WTC11 (cell line): ENCODE data around the gene MEIKIN. TPM values are rescaled to one million over a fixed set of nuclear protein-coding genes. Genes with fewer than 3 reads are reported as not detected.

Experiments used
- ATAC-seq: fragments of 200-7000 bp; cut with Tn5 transposase; 2 replicates; pipeline ENCODE4 v1.10.0; 2021; ENCODE audit warnings: mild to moderate bottlenecking, moderate library complexity
- CTCF ChIA-PET: fragments of 300-600 bp; sonication (Branson Sonifier 250); formaldehyde crosslinking; loops from one replicate; lab custom pipeline; 2021; ENCODE audit warnings: antibody characterized with exemption; lab: Charles Lee
- POLR2A ChIA-PET: fragments of 350-600 bp; sonication (Branson Sonifier 250); formaldehyde crosslinking; loops from one replicate; lab custom pipeline; 2021; ENCODE audit warnings: antibody characterized with exemption; lab: Charles Lee
- DNase-seq: peaks from one replicate; pipeline ENCODE4 v3.0.0; 2021; ENCODE audit warnings: low spot score
- H3K27ac Mint-ChIP-seq: 2 replicates; pipeline ENCODE4 v1.8.0; 2021; ENCODE audit warnings: mixed read lengths
- H3K27me3 Mint-ChIP-seq: 2 replicates; pipeline ENCODE4 v1.8.0; 2021; ENCODE audit warnings: low read depth, mild to moderate bottlenecking, moderate library complexity, mixed read lengths
- H3K36me3 Mint-ChIP-seq: 2 replicates; pipeline ENCODE4 v1.8.0; 2021; ENCODE audit warnings: mixed read lengths
- H3K4me1 Mint-ChIP-seq: 2 replicates; pipeline ENCODE4 v1.8.0; 2022; ENCODE audit warnings: mixed read lengths
- H3K4me3 Mint-ChIP-seq: 2 replicates; pipeline ENCODE4 v1.8.0; 2021; ENCODE audit warnings: mild to moderate bottlenecking, moderate library complexity, mixed read lengths
- H3K9me3 Mint-ChIP-seq: 2 replicates; pipeline ENCODE4 v1.8.0; 2021; ENCODE audit warnings: mixed read lengths
- CREM ChIP-seq: sonication (generic); formaldehyde crosslinking; IDR thresholded peaks from 2 replicates; pipeline ENCODE4 v1.8.1; 2022; ENCODE audit warnings: mild to moderate bottlenecking, missing genetic modification reagents, moderate library complexity
- ELF4 ChIP-seq: sonication (generic); formaldehyde crosslinking; IDR thresholded peaks from 2 replicates; pipeline ENCODE4 v1.8.1; 2022; ENCODE audit warnings: low read depth, mild to moderate bottlenecking, moderate library complexity, missing genetic modification reagents
- EMX1 ChIP-seq: fragments of 250-450 bp; sonication (Bioruptor Pico); IDR thresholded peaks from 2 replicates; pipeline ENCODE4 v1.8.0; 2021; ENCODE audit warnings: mild to moderate bottlenecking
- KAT7 ChIP-seq: sonication (generic); formaldehyde crosslinking; IDR thresholded peaks from 2 replicates; pipeline ENCODE4 v1.8.1; 2023; ENCODE audit warnings: missing genetic modification reagents, mild to moderate bottlenecking, borderline replicate concordance
- MYBL2 ChIP-seq: sonication (generic); formaldehyde crosslinking; IDR thresholded peaks from 2 replicates; pipeline ENCODE4 v1.8.1; 2023; ENCODE audit warnings: mild to moderate bottlenecking, moderate library complexity, missing genetic modification reagents
- NFE2L1 ChIP-seq: sonication (generic); formaldehyde crosslinking; IDR thresholded peaks from 2 replicates; pipeline ENCODE4 v1.8.1; 2023; ENCODE audit warnings: missing genetic modification reagents
- NR2C2 ChIP-seq: sonication (generic); formaldehyde crosslinking; IDR thresholded peaks from 2 replicates; pipeline ENCODE4 v1.8.0; 2022; ENCODE audit warnings: mild to moderate bottlenecking, missing genetic modification reagents
- OVOL2 ChIP-seq: fragments of 250-450 bp; sonication (Bioruptor Pico); IDR thresholded peaks from 2 replicates; pipeline ENCODE4 v1.9.0; 2021; ENCODE audit warnings: mild to moderate bottlenecking, borderline replicate concordance
- RELA ChIP-seq: sonication (generic); formaldehyde crosslinking; IDR thresholded peaks from 2 replicates; pipeline ENCODE4 v1.8.1; 2022; ENCODE audit warnings: missing genetic modification reagents, mild to moderate bottlenecking, borderline replicate concordance
- SMAD4 ChIP-seq: sonication (generic); formaldehyde crosslinking; IDR thresholded peaks from 2 replicates; pipeline ENCODE4 v1.8.0; 2022; ENCODE audit warnings: mild to moderate bottlenecking, missing genetic modification reagents
- SOX15 ChIP-seq: fragments of 250-450 bp; sonication (Bioruptor Pico); IDR thresholded peaks from 2 replicates; pipeline ENCODE4 v1.9.0; 2021; ENCODE audit warnings: mild to moderate bottlenecking
- ZBTB21 ChIP-seq: sonication (generic); formaldehyde crosslinking; IDR thresholded peaks from 2 replicates; pipeline ENCODE4 v1.8.1; 2023; ENCODE audit warnings: mild to moderate bottlenecking, missing genetic modification reagents, borderline replicate concordance
- ZNF263 ChIP-seq: sonication (generic); formaldehyde crosslinking; IDR thresholded peaks from 2 replicates; pipeline ENCODE4 v1.8.1; 2022; ENCODE audit warnings: low read depth, mild to moderate bottlenecking, moderate library complexity, missing genetic modification reagents
- ZNF396 ChIP-seq: fragments of 250-450 bp; sonication (Bioruptor Pico); IDR thresholded peaks from 2 replicates; pipeline ENCODE4 v1.8.0; 2021; ENCODE audit warnings: mild to moderate bottlenecking, moderate library complexity, borderline replicate concordance
- ZNF416 ChIP-seq: fragments of 250-450 bp; sonication (Bioruptor Pico); IDR thresholded peaks from 2 replicates; pipeline ENCODE4 v1.9.0; 2021; ENCODE audit warnings: mild to moderate bottlenecking, inconsistent platforms
- ZNF423 ChIP-seq: fragments of 250-450 bp; sonication (Bioruptor Pico); IDR thresholded peaks from 2 replicates; pipeline ENCODE4 v2.1.2; 2022; ENCODE audit warnings: mild to moderate bottlenecking, moderate library complexity
- ZNF671 ChIP-seq: fragments of 250-450 bp; sonication (Bioruptor Pico); IDR thresholded peaks from 2 replicates; pipeline ENCODE4 v1.8.0; 2021; ENCODE audit warnings: mild to moderate bottlenecking
- total RNA-seq: library from RNA; stranded (reverse); gene quantifications from 3 replicates; pipeline ENCODE4 v1.2.3, GENCODE V29; 2021
- TF ChIP-seq, protein P1 (sequence below): sonication (generic); formaldehyde crosslinking; IDR thresholded peaks from 2 replicates; pipeline ENCODE4 v1.8.1; 2022; ENCODE audit warnings: mild to moderate bottlenecking, moderate library complexity, missing genetic modification reagents
- TF ChIP-seq, protein P2 (sequence below): fragments of 250-450 bp; sonication (Bioruptor Pico); IDR thresholded peaks from 2 replicates; pipeline ENCODE4 v1.8.0; 2021; ENCODE audit warnings: mild to moderate bottlenecking
- TF ChIP-seq, protein P3 (sequence below): sonication (generic); formaldehyde crosslinking; conservative IDR thresholded peaks from 2 replicates; pipeline ENCODE4 v1.8.1; 2022; ENCODE audit warnings: mild to moderate bottlenecking, missing genetic modification reagents
- TF ChIP-seq, protein P4 (sequence below): sonication (generic); formaldehyde crosslinking; IDR thresholded peaks from 2 replicates; pipeline ENCODE4 v1.8.1; 2023; ENCODE audit warnings: mild to moderate bottlenecking, missing genetic modification reagents, borderline replicate concordance

The MEIKIN gene
- total RNA-seq, 1 experiment from 2014 or later: not detected

DNA sequence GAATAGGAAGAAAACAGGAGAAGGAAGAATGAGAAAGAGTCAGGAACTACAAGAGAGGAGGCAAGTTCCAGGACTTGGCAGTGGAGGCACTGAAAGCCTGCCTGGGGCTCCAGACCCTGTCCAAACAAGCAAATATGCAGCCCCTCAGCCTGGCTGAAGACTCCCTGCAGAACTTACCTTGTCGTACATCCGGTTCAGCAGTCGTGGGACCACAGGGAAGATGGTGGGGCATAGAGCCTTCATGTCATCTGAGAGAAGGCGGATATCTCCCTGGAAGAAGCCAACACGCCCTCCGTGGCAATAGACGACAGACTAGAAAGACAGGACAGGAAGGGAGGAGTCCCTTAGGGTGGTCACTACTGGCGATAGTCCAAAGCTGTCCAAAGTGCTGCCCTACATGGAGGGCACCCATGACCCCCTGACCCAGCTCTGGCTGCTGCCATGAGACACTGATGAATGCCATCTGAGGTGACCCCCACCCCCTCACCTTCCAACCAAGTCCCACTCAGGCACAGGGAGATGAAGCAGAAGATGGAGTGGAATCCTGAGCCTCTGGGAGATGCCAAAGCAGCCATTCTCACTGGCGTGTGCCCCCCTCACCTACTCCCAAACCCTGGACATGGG, 27.7 kb upstream of the MEIKIN start:
- Mint-ChIP-seq H3K27ac (no peak overlapping the region), H3K4me3 (no peak overlapping the region)
- ATAC-seq: no peak

DNA sequence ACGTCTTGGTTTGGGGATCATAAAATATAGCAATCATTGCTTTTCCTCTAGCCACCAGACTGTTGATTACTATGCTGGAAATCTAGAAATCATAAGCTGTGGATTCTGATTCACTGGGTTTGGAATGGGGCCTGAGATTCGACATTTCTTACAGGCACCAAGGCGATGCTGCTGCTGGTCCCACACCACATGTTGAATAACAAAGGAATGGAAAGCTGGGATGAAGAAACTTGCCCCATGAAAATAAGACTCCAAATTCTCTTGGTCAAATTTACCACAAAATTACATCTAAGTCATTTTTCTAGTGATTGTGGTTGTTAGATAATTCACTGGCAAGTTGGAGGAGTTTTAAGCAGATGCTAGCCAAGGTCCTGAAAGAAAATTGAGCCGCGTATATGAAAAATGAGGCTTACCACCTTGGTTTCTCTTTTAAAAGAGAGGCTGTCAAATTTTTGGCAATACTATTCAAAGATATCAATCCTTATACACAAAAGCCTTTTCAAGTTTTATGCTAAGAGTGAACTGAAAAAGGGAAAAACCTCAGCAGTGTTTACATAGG, 23.0 kb upstream of the MEIKIN start:
- Mint-ChIP-seq H3K27ac (no peak overlapping the region), H3K4me3 (no peak overlapping the region), H3K4me1 (peaks cover 5% of the 10 kb centered on the region; the same call in 1 of the 2 replicates), H3K36me3 (no peaks in the 10 kb centered on the region), H3K9me3 (0 out of 2 replicates have a peak, but pooled peaks cover 3% of the 10 kb centered on the region), H3K27me3 (no peaks in the 10 kb centered on the region)
- ATAC-seq (no peak), DNase-seq (no peak)
- CTCF ChIA-PET: no interaction called here
- POLR2A ChIA-PET: interaction anchor here (0.8 kb wide), 1 partner anchor 22 kb away, joined by 3 read pairs; no protein-coding TSS in a partner anchor
- no peak for TF ChIP-seq KAT7 (CRISPR knock-in tag)
- TF ChIP-seq ELF4 (CRISPR knock-in tag): no peak
- TF ChIP-seq ZNF671 (CRISPR knock-in tag): no peak
- TF ChIP-seq, protein P1, sequence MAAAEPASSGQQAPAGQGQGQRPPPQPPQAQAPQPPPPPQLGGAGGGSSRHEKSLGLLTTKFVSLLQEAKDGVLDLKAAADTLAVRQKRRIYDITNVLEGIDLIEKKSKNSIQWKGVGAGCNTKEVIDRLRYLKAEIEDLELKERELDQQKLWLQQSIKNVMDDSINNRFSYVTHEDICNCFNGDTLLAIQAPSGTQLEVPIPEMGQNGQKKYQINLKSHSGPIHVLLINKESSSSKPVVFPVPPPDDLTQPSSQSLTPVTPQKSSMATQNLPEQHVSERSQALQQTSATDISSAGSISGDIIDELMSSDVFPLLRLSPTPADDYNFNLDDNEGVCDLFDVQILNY (CRISPR knock-in tag): no peak
- TF ChIP-seq EMX1 (CRISPR knock-in tag): no peak
- TF ChIP-seq OVOL2 (CRISPR knock-in tag): no peak
- TF ChIP-seq, protein P2, sequence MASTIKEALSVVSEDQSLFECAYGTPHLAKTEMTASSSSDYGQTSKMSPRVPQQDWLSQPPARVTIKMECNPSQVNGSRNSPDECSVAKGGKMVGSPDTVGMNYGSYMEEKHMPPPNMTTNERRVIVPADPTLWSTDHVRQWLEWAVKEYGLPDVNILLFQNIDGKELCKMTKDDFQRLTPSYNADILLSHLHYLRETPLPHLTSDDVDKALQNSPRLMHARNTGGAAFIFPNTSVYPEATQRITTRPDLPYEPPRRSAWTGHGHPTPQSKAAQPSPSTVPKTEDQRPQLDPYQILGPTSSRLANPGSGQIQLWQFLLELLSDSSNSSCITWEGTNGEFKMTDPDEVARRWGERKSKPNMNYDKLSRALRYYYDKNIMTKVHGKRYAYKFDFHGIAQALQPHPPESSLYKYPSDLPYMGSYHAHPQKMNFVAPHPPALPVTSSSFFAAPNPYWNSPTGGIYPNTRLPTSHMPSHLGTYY (CRISPR knock-in tag): no peak

More for the DNA sequence above, 27.7 kb upstream of the MEIKIN start:
- no peaks in the 10 kb centered on the region for H3K36me3 Mint-ChIP-seq
- ChIA-PET CTCF (no interaction called here), POLR2A (no interaction called here)
- H3K9me3 Mint-ChIP-seq: 0 out of 2 replicates have a peak, but pooled peaks cover 3% of the 10 kb centered on the region
- no peak for TF ChIP-seq ZNF423 (CRISPR knock-in tag)
- TF ChIP-seq ZNF263 (CRISPR knock-in tag): no peak
- H3K4me1 Mint-ChIP-seq: peaks cover 19% of the 10 kb centered on the region
- DNase-seq: no peak
- no peaks in the 10 kb centered on the region; the same call in 1 of the 2 replicates for H3K27me3 Mint-ChIP-seq

DNA sequence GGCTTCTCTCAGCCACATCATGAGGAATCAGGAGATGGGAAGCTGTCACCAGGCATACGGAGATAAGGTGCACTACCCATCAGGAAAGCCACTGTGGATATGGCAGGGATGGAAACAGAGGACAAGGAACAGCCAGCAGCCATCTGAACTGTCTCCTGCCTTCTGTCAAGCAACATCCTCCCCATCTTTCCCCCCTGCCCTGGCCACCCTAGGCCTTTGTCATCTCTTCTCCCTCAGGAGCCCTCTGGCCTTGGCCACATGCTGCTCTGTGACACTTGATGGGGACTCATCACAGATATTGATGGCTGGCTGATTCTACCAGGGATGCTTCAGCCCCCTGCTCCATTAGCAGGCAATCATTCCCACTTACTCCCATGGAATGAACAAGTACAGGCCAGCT, 21.1 kb upstream of the MEIKIN start:
- DNase-seq: no peak
- Mint-ChIP-seq H3K27ac (no peak overlapping the region), H3K9me3 (no peaks in the 10 kb centered on the region), H3K4me3 (no peak overlapping the region), H3K4me1 (peaks cover 5% of the 10 kb centered on the region; the same call in 1 of the 2 replicates), H3K27me3 (no peaks in the 10 kb centered on the region), H3K36me3 (no peaks in the 10 kb centered on the region)
- CTCF ChIA-PET: no interaction called here
- POLR2A ChIA-PET: no interaction called here
- TF ChIP-seq NR2C2 (CRISPR knock-in tag): no peak
- TF ChIP-seq RELA (CRISPR knock-in tag): no peak
- TF ChIP-seq SOX15 (CRISPR knock-in tag): no peak
- no peak for TF ChIP-seq MYBL2
- TF ChIP-seq NFE2L1 (CRISPR knock-in tag): no peak
- no peak for TF ChIP-seq CREM
- no peak for TF ChIP-seq ZBTB21 (CRISPR knock-in tag)
- TF ChIP-seq, protein P3, sequence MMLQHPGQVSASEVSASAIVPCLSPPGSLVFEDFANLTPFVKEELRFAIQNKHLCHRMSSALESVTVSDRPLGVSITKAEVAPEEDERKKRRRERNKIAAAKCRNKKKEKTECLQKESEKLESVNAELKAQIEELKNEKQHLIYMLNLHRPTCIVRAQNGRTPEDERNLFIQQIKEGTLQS: no peak
- ATAC-seq: no peak

DNA sequence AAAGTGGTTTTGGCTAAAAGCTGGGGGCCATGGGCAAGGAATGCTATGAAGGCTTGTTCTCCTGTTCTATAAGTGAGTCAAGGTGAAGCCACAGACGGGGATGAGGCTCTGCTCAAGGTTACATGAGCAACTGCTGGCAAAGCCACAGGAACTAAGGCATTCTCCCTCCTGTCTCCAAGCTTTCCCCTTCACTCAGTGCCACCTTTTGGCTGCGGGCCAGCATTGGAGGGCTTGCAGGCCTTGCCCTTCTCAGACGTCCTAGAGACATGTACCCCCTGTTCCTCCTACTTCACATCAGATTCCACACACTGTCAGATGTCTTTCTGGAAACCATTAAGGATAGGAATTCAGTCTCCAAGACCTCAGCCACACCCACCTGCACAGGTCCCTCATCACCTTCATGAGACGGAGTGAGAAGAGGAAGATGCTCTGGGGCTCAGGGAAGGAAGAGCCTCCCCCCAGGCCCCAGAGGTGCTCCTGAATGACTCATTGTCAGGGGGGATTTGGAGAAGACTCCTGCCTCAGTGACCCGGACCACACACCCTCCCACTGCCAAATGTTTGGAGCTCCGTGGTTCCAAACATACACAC, 20.5 kb upstream of the MEIKIN start:
- H3K27me3 Mint-ChIP-seq: no peaks in the 10 kb centered on the region
- no peaks in the 10 kb centered on the region for H3K9me3 Mint-ChIP-seq
- TF ChIP-seq, protein P4, sequence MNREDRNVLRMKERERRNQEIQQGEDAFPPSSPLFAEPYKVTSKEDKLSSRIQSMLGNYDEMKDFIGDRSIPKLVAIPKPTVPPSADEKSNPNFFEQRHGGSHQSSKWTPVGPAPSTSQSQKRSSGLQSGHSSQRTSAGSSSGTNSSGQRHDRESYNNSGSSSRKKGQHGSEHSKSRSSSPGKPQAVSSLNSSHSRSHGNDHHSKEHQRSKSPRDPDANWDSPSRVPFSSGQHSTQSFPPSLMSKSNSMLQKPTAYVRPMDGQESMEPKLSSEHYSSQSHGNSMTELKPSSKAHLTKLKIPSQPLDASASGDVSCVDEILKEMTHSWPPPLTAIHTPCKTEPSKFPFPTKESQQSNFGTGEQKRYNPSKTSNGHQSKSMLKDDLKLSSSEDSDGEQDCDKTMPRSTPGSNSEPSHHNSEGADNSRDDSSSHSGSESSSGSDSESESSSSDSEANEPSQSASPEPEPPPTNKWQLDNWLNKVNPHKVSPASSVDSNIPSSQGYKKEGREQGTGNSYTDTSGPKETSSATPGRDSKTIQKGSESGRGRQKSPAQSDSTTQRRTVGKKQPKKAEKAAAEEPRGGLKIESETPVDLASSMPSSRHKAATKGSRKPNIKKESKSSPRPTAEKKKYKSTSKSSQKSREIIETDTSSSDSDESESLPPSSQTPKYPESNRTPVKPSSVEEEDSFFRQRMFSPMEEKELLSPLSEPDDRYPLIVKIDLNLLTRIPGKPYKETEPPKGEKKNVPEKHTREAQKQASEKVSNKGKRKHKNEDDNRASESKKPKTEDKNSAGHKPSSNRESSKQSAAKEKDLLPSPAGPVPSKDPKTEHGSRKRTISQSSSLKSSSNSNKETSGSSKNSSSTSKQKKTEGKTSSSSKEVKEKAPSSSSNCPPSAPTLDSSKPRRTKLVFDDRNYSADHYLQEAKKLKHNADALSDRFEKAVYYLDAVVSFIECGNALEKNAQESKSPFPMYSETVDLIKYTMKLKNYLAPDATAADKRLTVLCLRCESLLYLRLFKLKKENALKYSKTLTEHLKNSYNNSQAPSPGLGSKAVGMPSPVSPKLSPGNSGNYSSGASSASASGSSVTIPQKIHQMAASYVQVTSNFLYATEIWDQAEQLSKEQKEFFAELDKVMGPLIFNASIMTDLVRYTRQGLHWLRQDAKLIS (CRISPR knock-in tag): no peak
- TF ChIP-seq ZNF416 (no peak), SMAD4 (CRISPR knock-in tag) (no peak), ZNF396 (CRISPR knock-in tag) (no peak), NFE2L1 (CRISPR knock-in tag) (no peak)
- no peaks in the 10 kb centered on the region for H3K4me1 Mint-ChIP-seq
- H3K27ac Mint-ChIP-seq: no peak overlapping the region
- ChIA-PET CTCF (no interaction called here), POLR2A (no interaction called here)
- ATAC-seq (no peak), DNase-seq (no peak)
- H3K4me3 Mint-ChIP-seq: no peak overlapping the region
- no peaks in the 10 kb centered on the region for H3K36me3 Mint-ChIP-seq
